ENCODE results near the gene SERPINE1.

GRCh38 chr7:101138213-101138870 is 11.4 kb downstream of the SERPINE1 start:
- no peak for TF ChIP-seq EP300 (IDR thresholded peaks at IDR 0.05)
- peak; percentile 46 to 90 (median 86) for TF ChIP-seq CTCF (IDR thresholded peaks at IDR 0.05)
- no peak for TF ChIP-seq POLR2A (IDR thresholded peaks at IDR 0.05)
